ENCODE data around the gene GSK3A. TPM values are rescaled to one million over a fixed set of nuclear protein-coding genes. Genes with fewer than 3 reads are reported as not detected.

GSK3A gene
- total and polyA plus RNA-seq, 2 of the 8 experiments (the other 6 are each of a cell fraction or from before 2014, with no cell fraction given): 55.3 to 84.0 TPM

DNA sequence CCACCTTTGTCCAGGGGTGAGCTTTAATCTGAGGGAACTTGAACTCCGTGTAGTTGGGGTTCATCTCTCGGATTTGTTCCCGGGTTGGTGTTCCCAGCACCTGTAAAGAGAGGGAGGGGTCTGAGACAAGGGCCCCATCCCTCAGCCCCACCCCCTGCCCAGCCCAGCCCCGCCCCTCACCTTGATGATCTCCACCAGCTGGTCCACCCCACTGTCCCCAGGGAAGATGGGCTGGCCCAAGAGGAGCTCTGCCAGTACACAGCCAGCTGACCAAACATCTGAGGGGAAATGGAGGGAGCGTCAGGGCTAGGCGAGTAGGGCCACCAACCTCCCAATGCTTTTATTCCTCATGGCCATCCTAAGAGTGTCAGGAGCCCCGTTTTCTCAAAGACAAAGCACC is 9.3 kb downstream of the GSK3A start:
- H3K27me3 ChIP-seq (replicated peaks in 1 of 4; ENCODE audit: control insufficient read depth in 3 of 4, extremely low read depth in 1 of 4, insufficient read depth in 3 of 4, low read length in 3 of 4): no peaks in the 10 kb centered on the region
- CTCF ChIA-PET (ENCODE audit: partially characterized antibody): interaction anchor here (1.1 kb wide), 3 partner anchors 13 to 108 kb away, joined by 3 read pairs; no protein-coding TSS in a partner anchor
- no peak overlapping the region for H3K27ac ChIP-seq (ENCODE audit: low read depth, low read length)
- H2AFZ ChIP-seq (ENCODE audit: low read length): no peak overlapping the region
- no peak overlapping the region for H3K18ac ChIP-seq (ENCODE audit: extremely low read depth, low read length)
- no peak overlapping the region for H3K56ac ChIP-seq (replicated peaks; ENCODE audit: insufficient read length, low read depth, low read length)
- H2BK12ac ChIP-seq (ENCODE audit: low read depth, low read length): no peak overlapping the region
- H3K36me3 ChIP-seq (ENCODE audit: control insufficient read depth in 2 of 4, insufficient read depth in 4 of 4, low read length in 3 of 4): peaks cover 8 to 57% (median 34%) of the 10 kb centered on the region in 4 experiments; a peak in 6 of 8 replicates
- H4K8ac ChIP-seq (ENCODE audit: extremely low read depth, insufficient read depth, low read length): no peak overlapping the region
- POLR2A ChIA-PET (ENCODE audit: partially characterized antibody): interaction anchor here (1.4 to 4.5 kb wide), 5 partner anchors 10 to 69 kb away, joined by 4 to 21 read pairs (median 7); partner anchors contain the start of genes PAFAH1B3, PRR19 and ZNF526
- no peak for TF ChIP-seq CBX8 (IDR thresholded peaks at IDR 0.05; ENCODE audit: borderline replicate concordance, low read depth, low read length)
- no peak for TF ChIP-seq RNF2 (IDR thresholded peaks at IDR 0.05; ENCODE audit: borderline replicate concordance, low read depth, low read length, missing control alignments, poor library complexity, severe bottlenecking)
- no peak overlapping the region for H3K4ac ChIP-seq (replicated peaks; ENCODE audit: insufficient read length, low read depth, low read length)
- H3K4me2 ChIP-seq (ENCODE audit: insufficient read depth in 1 of 2, low read depth in 2 of 2, low read length in 2 of 2): no peak overlapping the region
- H2BK5ac ChIP-seq (ENCODE audit: low read depth, low read length): no peak overlapping the region
- no peak overlapping the region for H4K91ac ChIP-seq (replicated peaks; ENCODE audit: insufficient read length, low read length)
- H2AK5ac ChIP-seq (ENCODE audit: low read depth, low read length): no peak overlapping the region
- WGBS, 2 experiments (ENCODE audit: extremely low coverage in 1 of 2, insufficient coverage in 1 of 2, insufficient read length in 1 of 2, insufficient replicate concordance in 2 of 2, low coverage in 1 of 2, low lambda C conversion rate in 2 of 2, missing lambda C conversion rate in 1 of 2): 87% methylated on average over 7 of the region's 7 CpGs; no CpG with 5 or more reads in 1 of the 2 experiments
- H2BK120ac ChIP-seq (replicated peaks; ENCODE audit: low read depth, low read length): no peak overlapping the region
- no peaks in the 10 kb centered on the region for H3K79me2 ChIP-seq (ENCODE audit: control insufficient read depth in 1 of 2, insufficient read depth in 2 of 2, low read length in 2 of 2)
- H3K9me3 ChIP-seq (ENCODE audit: insufficient read depth in 2 of 2, low read depth in 1 of 2, low read length in 1 of 2): no peaks in the 10 kb centered on the region
- no peaks in the 10 kb centered on the region for H3K4me1 ChIP-seq (replicated peaks in 1 of 4; ENCODE audit: control insufficient read depth in 3 of 4, insufficient read depth in 4 of 4, low read length in 3 of 4)
- H3K14ac ChIP-seq (ENCODE audit: insufficient read length): no peak overlapping the region
- peaks cover 3% of the 10 kb centered on the region for H3K79me1 ChIP-seq (ENCODE audit: low read depth, low read length)
- no peaks in the 10 kb centered on the region for H3K23me2 ChIP-seq (ENCODE audit: low read depth, low read length)
- H3K4me3 ChIP-seq (ENCODE audit: extremely low read depth in 1 of 4, insufficient read depth in 2 of 4, low read depth in 3 of 4, low read length in 4 of 4): no peak overlapping the region
- H3K9ac ChIP-seq (replicated peaks in 1 of 4; ENCODE audit: extremely low read depth in 1 of 4, low read depth in 3 of 4, low read length in 3 of 4): no peak overlapping the region
- H4K5ac ChIP-seq (ENCODE audit: insufficient read length, low read depth, low read length): no peak overlapping the region
- H2BK15ac ChIP-seq (ENCODE audit: low read length): no peak overlapping the region
- FAIRE-seq (no peak), DNase-seq (ENCODE audit: low read depth in 1 of 2, low spot score in 2 of 2) (no peak)
- H2BK20ac ChIP-seq (ENCODE audit: low read length): no peak overlapping the region
- no peak overlapping the region for H3K23ac ChIP-seq (ENCODE audit: insufficient read length)
- peaks cover 13 to 33% of the 10 kb centered on the region in 2 experiments for H4K20me1 ChIP-seq (replicated peaks in 1 of 2; ENCODE audit: control insufficient read depth in 1 of 2, insufficient read depth in 2 of 2, low read length in 2 of 2)
